Heart left ventricle (tissue), 13 donors: Measurements from ENCODE around the gene ADAMTS12.

Source experiments
- CTCF ChIP-seq, 12 donors: fragments of 200-600 bp; sonication (generic) in 4 of 12; IDR thresholded peaks; one replicate each; pipeline versions ENCODE4 v1.5.0 to v1.8.0; 2018 to 2022; ENCODE audit warnings: antibody characterized with exemption in 12 of 12, mild to moderate bottlenecking in 5 of 12
- POLR2A ChIP-seq, 2 donors: fragments of 450-650 bp; IDR thresholded peaks; one replicate each; pipeline ENCODE4 v1.6.1; 2017; ENCODE audit warnings: antibody characterized with exemption in 2 of 2, mild to moderate bottlenecking in 2 of 2, moderate library complexity in 2 of 2
- donor health status: ischemic (EF 13 %, LVEDD 7.1; RV severe dilation, severe dysfunction).
- donor health status: DM: no; HTN: yes; CAD: no.
- donor health status: DM: no; HTN: no; CAD: no.
- donor health status: ischemic (EF 25% LVEDD 6.9; RV normal size, moderate dysfunction).
- donor health status: ischemic (EF 25% LVEDD 5.7; RV mildly dilated, moderate dysfunction).
- donor health status: ischemic (EF 35%, LVEDD 5.7; RV mildly dilated, moderate dysfunction).
- donor health status: nonischemic (EF 11% LVEDD 7.7; RV severe dilation, severe dysfunction).
- donor health status: DM: yes; HTN: yes; CAD: no.
- donor health status: PGD.
- donor health status: ischemic (EF 29% LVEDD 5.4; RV normal size, mild dysfunction).
- donor health status: nonischemic (EF 23%, LVEDD 6.1; RV moderate dilation, normal function).

- TF ChIP-seq CTCF (IDR thresholded peaks at IDR 0.05) (no peak), POLR2A (IDR thresholded peaks at IDR 0.05) (no peak)
Observed at GRCh38 chr5:33748754-33749153, 143.0 kb downstream of the ADAMTS12 start.
